ENCODE measurements around the gene SLC47A2.
"Not testable (repeated sequence)": the region's sequence is repeated elsewhere in the genome, so short reads cannot be mapped to it uniquely, and the experiment has no call there.

The SLC47A2 gene

GRCh38 chr17:19671433-19671832, 45.0 kb downstream of the SLC47A2 start:
- no peak for FAIRE-seq

GRCh38 chr17:19670908-19671307, 45.5 kb downstream of the SLC47A2 start:
- DNase-seq (ENCODE audit: low spot score) (no peak), FAIRE-seq (no peak)

More at GRCh38 chr17:19671433-19671832, 45.0 kb downstream of the SLC47A2 start:
- no peak for DNase-seq (ENCODE audit: low spot score)

- DNase-seq (ENCODE audit: low spot score); FAIRE-seq: not testable (repeated sequence)
Measured at GRCh38 chr17:19669680-19670079, 46.7 kb downstream of the SLC47A2 start.

GRCh38 chr17:19664821-19665181, 51.6 kb downstream of the SLC47A2 start:
- DNase-seq (ENCODE audit: low spot score) (no peak), FAIRE-seq (no peak)

- FAIRE-seq, result no peak
- DNase-seq (ENCODE audit: low spot score), result no peak
Measured at GRCh38 chr17:19664136-19664820, 52.1 kb downstream of the SLC47A2 start.

GRCh38 chr17:19663097-19663496, 53.3 kb downstream of the SLC47A2 start:
- no peak for DNase-seq (ENCODE audit: low spot score)
- FAIRE-seq, result no peak

- DNase-seq (ENCODE audit: low spot score), result no peak
- FAIRE-seq, result no peak
Measured at GRCh38 chr17:19661121-19661520, 55.3 kb downstream of the SLC47A2 start.

GRCh38 chr17:19660219-19660870, 56.0 kb downstream of the SLC47A2 start:
- DNase-seq (ENCODE audit: low spot score), result no peak
- FAIRE-seq, result no peak

GRCh38 chr17:19659366-19660177, 56.8 kb downstream of the SLC47A2 start:
- FAIRE-seq, result no peak
- DNase-seq (ENCODE audit: low spot score), result no peak

GRCh38 chr17:19656851-19657581, 59.4 kb downstream of the SLC47A2 start:
- DNase-seq (ENCODE audit: low spot score), result no peak
- FAIRE-seq, result no peak

GRCh38 chr17:19656336-19656735, 60.0 kb downstream of the SLC47A2 start:
- no peak for FAIRE-seq
- no peak for DNase-seq (ENCODE audit: low spot score)

GRCh38 chr17:19654896-19655295, 61.5 kb downstream of the SLC47A2 start:
- DNase-seq (ENCODE audit: low spot score) (no peak), FAIRE-seq (no peak)

- FAIRE-seq (no peak), DNase-seq (ENCODE audit: low spot score) (no peak)
Measured at GRCh38 chr17:19654342-19654886, 62.0 kb downstream of the SLC47A2 start.

GRCh38 chr17:19652595-19652994, 63.8 kb downstream of the SLC47A2 start:
- no peak for DNase-seq (ENCODE audit: low spot score)
- FAIRE-seq, result no peak

GRCh38 chr17:19651451-19652238, 64.7 kb downstream of the SLC47A2 start:
- DNase-seq (ENCODE audit: low spot score), result no peak
- no peak for FAIRE-seq

GRCh38 chr17:19650826-19651225, 65.6 kb downstream of the SLC47A2 start:
- FAIRE-seq, result no peak
- no peak for DNase-seq (ENCODE audit: low spot score)

- FAIRE-seq (no peak), DNase-seq (ENCODE audit: low spot score) (no peak)
Measured at GRCh38 chr17:19649274-19649541, 67.2 kb downstream of the SLC47A2 start.

GRCh38 chr17:19648475-19649273, 67.7 kb downstream of the SLC47A2 start, which contains the start of gene ALDH3A2:
Gene ALDH3A2, plus strand, starts transcription at chr17:19648751. Its CDS starts 221 bp downstream, at chr17:19648972.
- DNase-seq (ENCODE audit: low spot score) (peak; percentile 82), FAIRE-seq (peak; percentile 57)

- FAIRE-seq, result no peak
Measured at GRCh38 chr17:19647697-19648474, 68.5 kb downstream of the SLC47A2 start.

More at GRCh38 chr17:19647697-19648474, 68.5 kb downstream of the SLC47A2 start:
- peak; percentile 43 for DNase-seq (ENCODE audit: low spot score)
